K562 (cell line): ENCODE measurements around the gene SMIM36. TPM values are rescaled to one million over a fixed set of nuclear protein-coding genes. Genes with fewer than 3 reads are reported as not detected.

Source experiments
- ATAC-seq: fragments of 200-7000 bp; cut with Tn5 transposase; 3 replicates; pipeline ENCODE4 v1.9.1; 2020; ENCODE audit warnings: moderate library complexity
- BruUV-seq: library from RNA; stranded (reverse); fragments of 400-500 nt; replicated peaks from 2 replicates; lab custom pipeline; 2021; lab: Mats Ljungman, UMichigan
- CTCF ChIA-PET: fragments of 300-600 bp; formaldehyde crosslinking; extraction: SDS; loops from one replicate; lab custom pipeline; 2021; ENCODE audit warnings: low intra/inter-chr PET ratio; lab: Yijun Ruan, JAX
- POLR2A ChIA-PET: fragments of 300-600, 350-650 bp; sonication (Branson Sonifier 250); formaldehyde crosslinking; extraction: SDS; loops from one replicate; lab custom pipeline; 2021; ENCODE audit warnings: antibody characterized with exemption, inconsistent platforms; lab: Yijun Ruan, JAX
- DNase-seq, 4 experiments: peaks; one replicate each; pipeline versions ENCODE4 v3.0.0 to v3.0.0-alpha.2; 2011 to 2018; ENCODE audit warnings: low spot score in 3 of 4, mixed read lengths in 3 of 4; ENCODE audit errors: extremely low read depth in 1 of 4
- FAIRE-seq: peaks from 2 replicates; lab custom pipeline; 2011; peaks lifted over from hg19 to GRCh38; lab: Jason Lieb, UNC
- H2AFZ ChIP-seq: 2 replicates; pipeline ENCODE4 v1.6.0; 2011; ENCODE audit warnings: low read depth, low read length, control low read depth, inconsistent platforms
- H3K27ac ChIP-seq: fragments of 200-600 bp; 3 replicates; pipeline ENCODE4 v1.8.0; 2011; ENCODE audit warnings: low read depth, mild to moderate bottlenecking, control low read depth, inconsistent platforms, low read length, moderate library complexity, mixed read lengths; ENCODE audit errors: extremely low read depth
- H3K27me3 ChIP-seq, 2 experiments: fragments of 300-600 bp in 1 of 2; 2 replicates in 1 of 2; 3 replicates in 1 of 2; pipeline versions ENCODE4 v1.6.0 to v1.8.0; 2011; ENCODE audit warnings: inconsistent platforms in 2 of 2, low read length in 2 of 2, mild to moderate bottlenecking in 1 of 2, mixed read lengths in 1 of 2, moderate library complexity in 1 of 2; ENCODE audit not compliant: control insufficient read depth in 2 of 2, insufficient read depth in 2 of 2
- H3K36me3 ChIP-seq: fragments of 300-600 bp; 3 replicates; pipeline ENCODE4 v1.8.0; 2011; ENCODE audit warnings: mild to moderate bottlenecking, low read length, inconsistent platforms; ENCODE audit not compliant: control insufficient read depth, insufficient read depth
- H3K4me1 ChIP-seq, 2 experiments: fragments of 200-600 bp in 1 of 2; replicated peaks in 1 of 2; 2 replicates in 1 of 2; 3 replicates in 1 of 2; pipeline versions ENCODE4 v1.5.1 to v1.8.0; 2011; ENCODE audit warnings: inconsistent platforms in 2 of 2, low read length in 2 of 2, mild to moderate bottlenecking in 1 of 2, mixed read lengths in 1 of 2, moderate library complexity in 1 of 2; ENCODE audit not compliant: control insufficient read depth in 2 of 2, insufficient read depth in 2 of 2
- H3K4me2 ChIP-seq: 2 replicates; pipeline ENCODE4 v1.6.1; 2011; ENCODE audit warnings: low read length, control low read depth, inconsistent platforms, mixed read lengths; ENCODE audit not compliant: insufficient read depth
- H3K4me3 ChIP-seq: fragments of 200-600 bp; sonication (generic), shearing (Covaris generic); 2 replicates; pipeline ENCODE4 v1.5.1; 2016; ENCODE audit warnings: control low read depth, inconsistent platforms
- H3K79me2 ChIP-seq: fragments of 200-600 bp; 3 replicates; pipeline ENCODE4 v1.8.0; 2011; ENCODE audit warnings: low read length, inconsistent platforms; ENCODE audit not compliant: control insufficient read depth, insufficient read depth
- H3K9ac ChIP-seq, 2 experiments: 2 replicates each; pipeline versions ENCODE4 v1.6.0 to v1.6.1; 2011; ENCODE audit warnings: low read depth in 2 of 2, low read length in 2 of 2, control low read depth in 1 of 2, inconsistent platforms in 1 of 2, mild to moderate bottlenecking in 1 of 2, mixed read lengths in 1 of 2; ENCODE audit not compliant: insufficient read depth in 1 of 2
- H3K9me1 ChIP-seq: one replicate; pipeline ENCODE4 v1.6.0; 2011; ENCODE audit warnings: inconsistent platforms, mild to moderate bottlenecking, low read length, moderate library complexity; ENCODE audit not compliant: control insufficient read depth, insufficient read depth
- H3K9me3 ChIP-seq: replicated peaks from 2 replicates; pipeline ENCODE4 v1.5.1; 2011; ENCODE audit warnings: low read depth, low read length, inconsistent platforms; ENCODE audit not compliant: control insufficient read depth, insufficient read depth
- H4K20me1 ChIP-seq: replicated peaks from 2 replicates; pipeline ENCODE4 v1.6.1; 2011; ENCODE audit warnings: low read length, inconsistent platforms, mixed read lengths; ENCODE audit not compliant: control insufficient read depth, insufficient read depth
- GTF3C2 ChIP-seq: IDR thresholded peaks from 3 replicates; pipeline ENCODE4 v1.6.1; 2011; ENCODE audit warnings: borderline replicate concordance, mild to moderate bottlenecking, moderate library complexity; ENCODE audit not compliant: insufficient read length; ENCODE audit errors: extremely low read depth
- ZNF197 ChIP-seq: fragments of 200-800 bp; sonication (Bioruptor generic); IDR thresholded peaks from 2 replicates; pipeline ENCODE4 v1.6.1; 2016; ENCODE audit warnings: low read depth, missing genetic modification characterization, missing compliant biosample characterization
- WGBS: fragments of 100-300 bp; shearing (Covaris generic); methylation state at CpG from one replicate; pipeline ENCODE4 v1.1.6; 2016; ENCODE audit warnings: low coverage, mixed read lengths; ENCODE audit not compliant: insufficient coverage; ENCODE audit errors: missing lambda C conversion rate; 5-methylcytosine and 5-hydroxymethylcytosine counted together
- in situ Hi-C: fragments of 300-500 bp; cut with MboI; formaldehyde crosslinking; loops from 4 replicates; pipeline ENCODE4 v1.15.0; 2018; ENCODE audit warnings: inconsistent platforms, mixed read lengths
- intact Hi-C: fragments of 100-400 bp; cut with micrococcal nuclease; formaldehyde crosslinking; loops from 2 replicates; pipeline ENCODE4 v1.14.2; 2022
- polyA plus RNA-seq, 8 experiments: library from polyadenylated mRNA; depleted of rRNA in 4 of 8; stranded (reverse) in 5 of 8; unstranded in 3 of 8; fragments of >200 nt; fragmentation: Nextera tagmentation in 2 of 8; fragmentation: Illumina TruSeq in 1 of 8; extraction: Ambion mirVana in 2 of 8; extraction: Trizol in 1 of 8; gene quantifications; 2 replicates each; pipeline versions ENCODE4 v1.2.1 to v1.2.3, GENCODE V29; 2011 to 2014; ENCODE audit warnings: inconsistent platforms in 1 of 8, missing spikeins in 1 of 8
- total RNA-seq, 7 experiments: library from RNA; depleted of rRNA in 6 of 7; stranded (reverse); fragments of >200 nt in 6 of 7; fragmentation: Illumina TruSeq in 2 of 7; extraction: Trizol in 2 of 7; gene quantifications; 2 replicates each; pipeline versions ENCODE4 v1.2.1 to v1.2.3, GENCODE V29; 2011 to 2021; ENCODE audit warnings: low replicate concordance in 1 of 7
- TF ChIP-seq, protein P1 (sequence below), 2 experiments: fragments of 250-450 bp in 1 of 2; fragments of 450-650 bp in 1 of 2; sonication (Bioruptor Pico) in 1 of 2; IDR thresholded peaks; 2 replicates each; pipeline versions ENCODE4 v1.6.1 to v1.8.0; 2016 to 2021; ENCODE audit warnings: mild to moderate bottlenecking in 2 of 2, moderate library complexity in 2 of 2, missing compliant biosample characterization in 1 of 2, missing genetic modification characterization in 1 of 2
- TF ChIP-seq, protein P2 (sequence below): fragments of 450-650 bp; IDR thresholded peaks from 2 replicates; pipeline ENCODE4 v1.6.1; 2017; ENCODE audit warnings: antibody characterized with exemption, mild to moderate bottlenecking

Gene SMIM36
- total and polyA plus RNA-seq, 9 of the 15 experiments (the other 6 are each of a cell fraction or from before 2014, with no cell fraction given): not detected

DNA sequence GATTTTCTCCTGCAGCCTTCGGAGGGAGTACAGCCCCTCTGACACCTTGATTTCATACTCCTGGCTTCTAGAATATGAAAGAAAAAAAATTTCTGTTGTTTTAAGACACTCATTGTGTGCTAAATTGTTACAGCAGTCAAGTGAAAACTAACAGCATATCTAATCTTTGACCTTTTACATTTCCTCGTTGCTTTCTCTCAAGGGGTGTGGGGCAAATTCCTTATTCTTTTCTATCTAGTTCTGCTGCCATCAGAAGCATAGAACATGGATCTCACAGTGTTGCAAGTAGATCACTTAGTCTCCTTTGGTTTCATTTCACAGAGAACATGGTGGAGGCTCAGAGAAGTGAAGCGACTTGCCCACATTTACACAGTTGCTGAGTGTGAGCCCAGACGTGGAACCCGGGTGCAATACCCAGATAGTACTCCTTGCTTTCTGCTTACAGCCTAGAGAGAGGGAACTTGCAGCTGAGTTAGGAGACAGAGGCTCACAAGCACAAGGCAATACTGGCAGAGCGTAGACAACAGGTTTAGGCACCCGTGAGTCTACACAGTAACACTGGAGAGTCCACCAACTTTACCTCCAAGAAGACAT lies 60.9 kb downstream of the SMIM36 start:
- in situ Hi-C loops: no loop called here
- POLR2A ChIA-PET: interaction anchor here (1.4 kb wide), 1 partner anchor 11 kb away, joined by 3 read pairs; no protein-coding TSS in a partner anchor
- Histone ChIP-seq H3K9ac (peak overlapping the region in 1 of 2 experiments; percentile 37; a peak in 1 of 4 replicates), H3K36me3 (no peaks in the 10 kb centered on the region), H3K4me2 (peak overlapping the region; percentile 40), H3K4me3 (no peak overlapping the region)
- no TSS peak for BruUV-seq
- WGBS: 30% methylated on average over 7 of the region's 7 CpGs
- TF ChIP-seq, protein P1, sequence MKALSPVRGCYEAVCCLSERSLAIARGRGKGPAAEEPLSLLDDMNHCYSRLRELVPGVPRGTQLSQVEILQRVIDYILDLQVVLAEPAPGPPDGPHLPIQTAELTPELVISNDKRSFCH (CRISPR knock-in tag; IDR thresholded peaks at IDR 0.05): no peak
- TF ChIP-seq, protein P1 (tag; IDR thresholded peaks at IDR 0.05): peak; percentile 38; the same call in 1 of the 2 replicates
- TF ChIP-seq, protein P2, sequence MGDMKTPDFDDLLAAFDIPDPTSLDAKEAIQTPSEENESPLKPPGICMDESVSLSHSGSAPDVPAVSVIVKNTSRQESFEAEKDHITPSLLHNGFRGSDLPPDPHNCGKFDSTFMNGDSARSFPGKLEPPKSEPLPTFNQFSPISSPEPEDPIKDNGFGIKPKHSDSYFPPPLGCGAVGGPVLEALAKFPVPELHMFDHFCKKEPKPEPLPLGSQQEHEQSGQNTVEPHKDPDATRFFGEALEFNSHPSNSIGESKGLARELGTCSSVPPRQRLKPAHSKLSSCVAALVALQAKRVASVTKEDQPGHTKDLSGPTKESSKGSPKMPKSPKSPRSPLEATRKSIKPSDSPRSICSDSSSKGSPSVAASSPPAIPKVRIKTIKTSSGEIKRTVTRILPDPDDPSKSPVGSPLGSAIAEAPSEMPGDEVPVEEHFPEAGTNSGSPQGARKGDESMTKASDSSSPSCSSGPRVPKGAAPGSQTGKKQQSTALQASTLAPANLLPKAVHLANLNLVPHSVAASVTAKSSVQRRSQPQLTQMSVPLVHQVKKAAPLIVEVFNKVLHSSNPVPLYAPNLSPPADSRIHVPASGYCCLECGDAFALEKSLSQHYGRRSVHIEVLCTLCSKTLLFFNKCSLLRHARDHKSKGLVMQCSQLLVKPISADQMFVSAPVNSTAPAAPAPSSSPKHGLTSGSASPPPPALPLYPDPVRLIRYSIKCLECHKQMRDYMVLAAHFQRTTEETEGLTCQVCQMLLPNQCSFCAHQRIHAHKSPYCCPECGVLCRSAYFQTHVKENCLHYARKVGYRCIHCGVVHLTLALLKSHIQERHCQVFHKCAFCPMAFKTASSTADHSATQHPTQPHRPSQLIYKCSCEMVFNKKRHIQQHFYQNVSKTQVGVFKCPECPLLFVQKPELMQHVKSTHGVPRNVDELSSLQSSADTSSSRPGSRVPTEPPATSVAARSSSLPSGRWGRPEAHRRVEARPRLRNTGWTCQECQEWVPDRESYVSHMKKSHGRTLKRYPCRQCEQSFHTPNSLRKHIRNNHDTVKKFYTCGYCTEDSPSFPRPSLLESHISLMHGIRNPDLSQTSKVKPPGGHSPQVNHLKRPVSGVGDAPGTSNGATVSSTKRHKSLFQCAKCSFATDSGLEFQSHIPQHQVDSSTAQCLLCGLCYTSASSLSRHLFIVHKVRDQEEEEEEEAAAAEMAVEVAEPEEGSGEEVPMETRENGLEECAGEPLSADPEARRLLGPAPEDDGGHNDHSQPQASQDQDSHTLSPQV: peak; percentile 16; the same call in 1 of the 2 replicates
- TF ChIP-seq GTF3C2: no peak
- TF ChIP-seq ZNF197: 0 out of 2 replicates have a peak, but pooled peaks have one; percentile 10
- TF ChIP-seq, all 486 proteins: peak for 3
- no peaks in the 10 kb centered on the region for H4K20me1 ChIP-seq
- H3K9me3 ChIP-seq: no peaks in the 10 kb centered on the region
- no peaks in the 10 kb centered on the region for H3K27me3 ChIP-seq
- DNase-seq: no peak
- H2AFZ ChIP-seq: peak overlapping the region; percentile 69
- no peak for FAIRE-seq
- CTCF ChIA-PET: no interaction called here
- peak; percentile 25 for ATAC-seq
- peaks cover 18 to 55% of the 10 kb centered on the region in 2 experiments for H3K4me1 ChIP-seq
- no peaks in the 10 kb centered on the region for H3K9me1 ChIP-seq
- no peaks in the 10 kb centered on the region for H3K79me2 ChIP-seq
- peak overlapping the region; percentile 70 for H3K27ac ChIP-seq
- intact Hi-C loops: loop anchor here (10.0 kb wide), 1 partner anchor 284 kb away; no protein-coding TSS in a partner anchor
